ENCODE results near the gene F5. TPM values are rescaled to one million over a fixed set of nuclear protein-coding genes. Genes with fewer than 3 reads are reported as not detected.

Gene F5
- total RNA-seq, 1 experiment from 2014 or later = not detected

DNA sequence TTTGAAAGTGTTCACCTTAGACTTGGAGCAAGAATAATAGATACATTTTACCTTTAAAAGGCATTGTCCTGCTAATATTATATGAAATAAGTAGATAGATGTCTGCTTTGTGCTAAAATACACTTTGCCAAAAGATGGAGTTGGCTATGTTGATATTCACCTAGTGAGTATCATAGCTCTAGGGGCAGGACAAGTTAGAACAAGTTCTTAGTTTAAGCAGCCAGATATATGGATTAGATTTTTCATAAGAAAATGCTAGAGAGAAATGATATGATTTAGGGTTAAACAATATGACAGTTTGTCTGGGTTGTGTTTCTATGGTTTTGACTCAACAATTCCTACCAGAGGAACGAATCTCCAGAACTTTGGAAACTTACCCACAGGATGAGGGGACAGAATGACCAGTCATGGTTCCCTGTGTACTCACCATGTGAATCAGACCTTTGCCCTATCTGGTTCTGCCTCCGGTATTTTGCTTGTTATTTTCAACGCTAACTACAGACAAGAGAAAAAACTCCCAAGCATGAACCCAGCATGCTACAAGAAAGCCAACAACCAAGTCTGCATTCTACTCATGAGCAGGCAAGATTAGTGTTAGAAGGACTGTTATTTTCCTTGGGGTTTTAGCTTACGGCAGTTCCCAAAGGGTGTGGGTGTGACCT lies 1.7 kb downstream of the F5 start:
- no peaks in the 10 kb centered on the region for H3K4me1 ChIP-seq (ENCODE audit: insufficient read depth, low read length, poor library complexity, severe bottlenecking)
- intact Hi-C loops (cut with micrococcal nuclease; ENCODE audit: unreplicated experiment) = no loop called here
- no peaks in the 10 kb centered on the region for H3K9me3 ChIP-seq (ENCODE audit: low read depth, low read length, poor library complexity, severe bottlenecking)
- H3K27ac ChIP-seq (ENCODE audit: low read depth, low read length, poor library complexity, severe bottlenecking) = no peak overlapping the region
- POLR2A ChIA-PET (ENCODE audit: low non-redundant PET) = no interaction called here
- BruUV-seq (replicated peaks) = no TSS peak
- CTCF ChIA-PET = no interaction called here
- H3K4me3 ChIP-seq (ENCODE audit: low read depth, low read length, poor library complexity, severe bottlenecking) = no peak overlapping the region
- H3K27me3 ChIP-seq (replicated peaks; ENCODE audit: insufficient read depth, low read depth, low read length, poor library complexity) = peaks cover 72% of the 10 kb centered on the region
- no peaks in the 10 kb centered on the region for H3K36me3 ChIP-seq (ENCODE audit: insufficient read depth, low read length, poor library complexity, severe bottlenecking)
- no peak for DNase-seq (ENCODE audit: low spot score)
- TF ChIP-seq EZH2 (IDR thresholded peaks at IDR 0.05; ENCODE audit: borderline replicate concordance, low read depth, low read length, poor library complexity, severe bottlenecking) = no peak
- TF ChIP-seq, protein P1, sequence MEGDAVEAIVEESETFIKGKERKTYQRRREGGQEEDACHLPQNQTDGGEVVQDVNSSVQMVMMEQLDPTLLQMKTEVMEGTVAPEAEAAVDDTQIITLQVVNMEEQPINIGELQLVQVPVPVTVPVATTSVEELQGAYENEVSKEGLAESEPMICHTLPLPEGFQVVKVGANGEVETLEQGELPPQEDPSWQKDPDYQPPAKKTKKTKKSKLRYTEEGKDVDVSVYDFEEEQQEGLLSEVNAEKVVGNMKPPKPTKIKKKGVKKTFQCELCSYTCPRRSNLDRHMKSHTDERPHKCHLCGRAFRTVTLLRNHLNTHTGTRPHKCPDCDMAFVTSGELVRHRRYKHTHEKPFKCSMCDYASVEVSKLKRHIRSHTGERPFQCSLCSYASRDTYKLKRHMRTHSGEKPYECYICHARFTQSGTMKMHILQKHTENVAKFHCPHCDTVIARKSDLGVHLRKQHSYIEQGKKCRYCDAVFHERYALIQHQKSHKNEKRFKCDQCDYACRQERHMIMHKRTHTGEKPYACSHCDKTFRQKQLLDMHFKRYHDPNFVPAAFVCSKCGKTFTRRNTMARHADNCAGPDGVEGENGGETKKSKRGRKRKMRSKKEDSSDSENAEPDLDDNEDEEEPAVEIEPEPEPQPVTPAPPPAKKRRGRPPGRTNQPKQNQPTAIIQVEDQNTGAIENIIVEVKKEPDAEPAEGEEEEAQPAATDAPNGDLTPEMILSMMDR (conservative IDR thresholded peaks at IDR 0.05; ENCODE audit: low read depth, low read length) = no peak

DNA sequence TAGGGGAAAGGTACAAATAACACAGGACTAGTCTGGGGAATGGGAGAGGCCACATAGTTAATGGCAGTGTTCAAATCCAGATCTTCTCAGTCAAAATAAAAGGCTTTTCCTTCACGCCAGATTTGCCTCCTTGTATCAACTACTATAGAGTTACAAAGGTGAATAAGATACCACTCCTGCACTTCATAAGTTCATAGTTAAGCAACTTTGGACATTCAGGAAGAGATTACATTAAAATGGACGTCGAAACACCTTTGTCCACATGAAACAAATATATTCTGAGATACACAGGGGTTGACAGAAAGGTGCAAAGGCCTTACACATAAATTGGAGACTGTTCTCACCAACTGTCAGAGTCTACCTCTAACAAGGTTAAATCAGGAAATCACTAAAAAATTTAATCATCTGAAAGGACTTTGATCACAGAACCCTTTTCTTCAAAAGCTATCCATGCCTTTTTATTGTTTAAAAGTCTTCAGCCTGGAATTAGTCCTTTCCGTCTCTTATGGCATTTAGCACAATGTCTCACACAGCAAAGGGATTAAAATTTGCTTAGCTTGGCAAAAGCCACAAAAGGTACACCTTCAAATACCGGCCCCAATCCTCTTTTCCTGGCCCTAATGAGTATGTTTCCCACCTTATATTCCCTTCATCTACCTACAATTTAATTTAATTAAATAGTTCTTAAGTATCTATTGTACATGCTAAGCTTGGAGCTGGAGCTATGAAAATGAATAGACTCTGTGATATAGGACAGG lies 8.1 kb downstream of the F5 start:
- no peaks in the 10 kb centered on the region for H3K4me1 ChIP-seq (ENCODE audit: insufficient read depth, low read length, poor library complexity, severe bottlenecking)
- CTCF ChIA-PET = no interaction called here

DNA sequence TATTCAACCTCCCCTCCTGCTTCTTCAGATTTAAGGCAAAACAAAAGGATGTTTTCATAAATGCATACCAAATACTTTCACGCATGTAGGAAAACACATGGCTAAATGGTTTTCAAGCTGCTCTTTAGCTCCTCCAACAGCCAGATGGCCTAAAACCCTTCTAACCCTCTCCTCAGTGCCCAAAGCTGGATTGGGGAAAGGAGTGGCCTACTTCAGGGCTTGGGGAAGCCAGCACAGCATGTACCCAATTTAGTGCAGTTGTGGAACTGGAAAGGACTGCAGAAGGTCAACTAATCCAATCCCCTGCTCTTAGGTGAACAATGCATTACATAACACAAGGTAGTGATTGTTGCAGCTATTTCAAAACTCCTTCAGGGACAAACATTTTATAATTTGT lies 9.3 kb downstream of the F5 start:
- Histone ChIP-seq H3K4me1 (ENCODE audit: insufficient read depth, low read length, poor library complexity, severe bottlenecking) (no peaks in the 10 kb centered on the region), H3K9me3 (ENCODE audit: low read depth, low read length, poor library complexity, severe bottlenecking) (no peaks in the 10 kb centered on the region), H3K27me3 (replicated peaks; ENCODE audit: insufficient read depth, low read depth, low read length, poor library complexity) (peaks cover 31% of the 10 kb centered on the region), H3K27ac (ENCODE audit: low read depth, low read length, poor library complexity, severe bottlenecking) (no peak overlapping the region), H3K4me3 (ENCODE audit: low read depth, low read length, poor library complexity, severe bottlenecking) (no peak overlapping the region), H3K36me3 (ENCODE audit: insufficient read depth, low read length, poor library complexity, severe bottlenecking) (no peaks in the 10 kb centered on the region)
- POLR2A ChIA-PET (ENCODE audit: low non-redundant PET) = no interaction called here
- TF ChIP-seq, protein P1 (conservative IDR thresholded peaks at IDR 0.05; ENCODE audit: low read depth, low read length) = no peak
- no peak for TF ChIP-seq EZH2 (IDR thresholded peaks at IDR 0.05; ENCODE audit: borderline replicate concordance, low read depth, low read length, poor library complexity, severe bottlenecking)
- CTCF ChIA-PET = no interaction called here
- no TSS peak for BruUV-seq (replicated peaks)
- DNase-seq (ENCODE audit: low spot score) = no peak
- intact Hi-C loops (cut with micrococcal nuclease; ENCODE audit: unreplicated experiment) = no loop called here

More for the DNA sequence above, 8.1 kb downstream of the F5 start:
- TF ChIP-seq, protein P1 (conservative IDR thresholded peaks at IDR 0.05; ENCODE audit: low read depth, low read length) = no peak
- TF ChIP-seq EZH2 (IDR thresholded peaks at IDR 0.05; ENCODE audit: borderline replicate concordance, low read depth, low read length, poor library complexity, severe bottlenecking) = no peak
- POLR2A ChIA-PET (ENCODE audit: low non-redundant PET) = no interaction called here
- H3K9me3 ChIP-seq (ENCODE audit: low read depth, low read length, poor library complexity, severe bottlenecking) = no peaks in the 10 kb centered on the region
- peaks cover 44% of the 10 kb centered on the region for H3K27me3 ChIP-seq (replicated peaks; ENCODE audit: insufficient read depth, low read depth, low read length, poor library complexity)
- no TSS peak for BruUV-seq (replicated peaks)
- H3K4me3 ChIP-seq (ENCODE audit: low read depth, low read length, poor library complexity, severe bottlenecking) = no peak overlapping the region
- intact Hi-C loops (cut with micrococcal nuclease; ENCODE audit: unreplicated experiment) = no loop called here
- no peak for DNase-seq (ENCODE audit: low spot score)
- no peaks in the 10 kb centered on the region for H3K36me3 ChIP-seq (ENCODE audit: insufficient read depth, low read length, poor library complexity, severe bottlenecking)
- no peak overlapping the region for H3K27ac ChIP-seq (ENCODE audit: low read depth, low read length, poor library complexity, severe bottlenecking)

Data from A673 (cell line).